Stimulated activated CD8-positive, alpha-beta memory T cell treated with anti-CD3 and anti-CD28 coated beads, Interleukin-2, amount 100 ng/mL, for 48 hours (primary cell): ENCODE data around the gene GSTK1.
"Not testable (repeated sequence)": the region's sequence is repeated elsewhere in the genome, so short reads cannot be mapped to it uniquely, and the experiment has no call there.

Source experiments
- DNase-seq, 2 donors: peaks; one replicate each; pipeline ENCODE4 v3.0.0-alpha.2; 2020; ENCODE audit warnings: low read depth in 2 of 2

Gene GSTK1

DNA sequence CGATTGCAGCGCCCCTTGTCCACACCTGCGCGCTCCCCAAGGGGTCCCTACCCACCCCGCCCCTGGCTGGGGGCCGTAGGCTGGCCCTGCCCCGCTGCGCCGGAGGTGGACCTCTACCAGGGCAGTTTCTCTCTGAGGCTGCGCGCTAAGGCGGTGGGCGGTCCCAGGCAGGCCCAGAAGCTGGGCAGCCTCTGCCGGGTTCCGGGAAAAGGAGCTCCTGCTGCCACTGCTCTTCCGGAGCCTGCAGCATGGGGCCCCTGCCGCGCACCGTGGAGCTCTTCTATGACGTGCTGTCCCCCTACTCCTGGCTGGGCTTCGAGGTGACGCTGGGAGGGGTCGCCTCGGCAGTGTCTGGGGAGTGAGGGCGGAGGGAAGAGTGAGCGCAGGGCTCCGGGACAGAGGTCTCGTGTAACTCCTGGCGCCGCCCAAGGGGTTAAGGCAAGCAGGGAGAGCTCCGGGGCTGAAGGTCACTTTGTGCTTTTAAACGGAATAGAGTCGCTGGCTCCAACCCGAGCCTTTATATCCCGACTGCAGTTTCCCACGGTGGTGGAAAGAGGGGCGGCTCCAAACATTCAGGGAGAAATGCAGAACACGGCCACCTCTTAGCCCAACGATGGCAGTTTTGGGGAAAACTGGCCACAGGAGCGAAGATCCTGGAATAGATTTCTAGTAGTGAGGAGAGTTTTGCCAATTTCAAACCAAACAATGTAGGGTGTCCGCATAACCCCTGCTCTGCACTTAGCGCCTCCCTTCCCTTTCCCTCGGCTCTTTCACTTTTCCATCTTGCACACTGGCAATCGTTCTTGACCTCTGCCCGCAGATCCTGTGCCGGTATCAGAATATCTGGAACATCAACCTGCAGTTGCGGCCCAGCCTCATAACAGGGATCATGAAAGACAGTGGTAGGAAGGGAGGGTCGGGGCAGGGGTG is at the start of gene GSTK1:
GSTK1 (plus strand) TSS at position 176 of the 930 bp plus-strand sequence; CDS start at position 249, 73 bp downstream.
- peak; percentile 76 to 79 for DNase-seq

DNA sequence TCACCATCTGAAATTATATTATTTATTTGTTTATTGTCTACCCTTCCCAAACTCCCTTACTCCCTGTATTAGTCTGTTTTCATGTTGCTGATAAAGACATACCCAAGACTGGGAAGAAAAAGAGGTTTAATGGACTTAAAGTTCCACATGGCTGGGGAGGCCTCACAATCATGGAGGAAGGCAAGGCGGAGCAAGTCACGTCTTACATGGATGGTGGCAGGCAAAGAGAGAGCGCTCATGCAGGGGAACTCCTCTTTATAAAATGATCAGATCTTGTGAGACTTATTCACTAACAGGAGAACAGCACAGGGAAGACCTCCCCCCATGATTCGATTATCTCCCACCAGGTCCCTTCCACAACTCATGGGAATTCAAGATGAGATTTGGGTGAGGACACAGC is 49.8 kb upstream of the GSTK1 start:
- not testable (repeated sequence) for DNase-seq

- peak in 1 of 2 donors; percentile 15 for DNase-seq
Measured at GRCh38 chr7:143214789-143215679, 48.2 kb upstream of the GSTK1 start.

- DNase-seq = no peak
Measured at GRCh38 chr7:143216151-143216550, 47.1 kb upstream of the GSTK1 start.

DNA sequence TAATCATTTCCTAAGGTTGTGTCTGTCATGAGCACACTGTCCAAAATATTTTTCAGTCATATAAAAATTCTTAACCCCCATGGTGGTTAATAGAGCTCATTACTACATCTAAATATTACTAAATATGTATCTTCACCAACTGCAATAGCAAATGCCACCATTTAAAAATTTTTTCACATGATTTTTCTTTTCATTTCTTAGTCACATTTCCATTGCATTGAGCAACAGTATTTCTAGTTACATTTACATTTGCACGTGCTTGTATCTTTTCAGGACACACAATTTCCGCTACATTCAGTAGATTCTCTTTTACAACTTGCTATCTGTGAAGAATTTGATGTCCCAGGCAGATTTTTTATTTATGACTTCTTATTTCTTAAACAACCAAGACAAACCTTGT is 46.6 kb upstream of the GSTK1 start:
- DNase-seq = no peak

DNA sequence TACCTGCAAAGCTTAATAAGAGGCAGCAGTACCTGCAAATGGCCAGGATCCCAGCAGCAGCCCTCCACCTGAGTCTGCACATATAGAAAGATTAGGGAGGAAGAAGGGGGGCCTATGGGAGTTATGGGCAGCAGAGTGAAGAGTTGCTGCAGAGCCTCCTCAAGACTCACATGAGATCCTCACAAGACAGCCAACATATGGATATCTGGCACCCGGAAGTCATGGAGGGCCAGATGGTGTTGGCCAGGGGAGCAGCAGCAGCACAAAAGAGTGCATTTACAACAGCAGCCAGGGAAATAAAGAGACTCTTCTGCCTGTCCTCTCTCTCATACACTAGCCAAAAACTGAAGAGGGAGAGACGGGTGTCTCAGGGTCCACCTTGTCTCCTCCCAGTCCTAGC is 45.4 kb upstream of the GSTK1 start:
- no peak for DNase-seq

DNA sequence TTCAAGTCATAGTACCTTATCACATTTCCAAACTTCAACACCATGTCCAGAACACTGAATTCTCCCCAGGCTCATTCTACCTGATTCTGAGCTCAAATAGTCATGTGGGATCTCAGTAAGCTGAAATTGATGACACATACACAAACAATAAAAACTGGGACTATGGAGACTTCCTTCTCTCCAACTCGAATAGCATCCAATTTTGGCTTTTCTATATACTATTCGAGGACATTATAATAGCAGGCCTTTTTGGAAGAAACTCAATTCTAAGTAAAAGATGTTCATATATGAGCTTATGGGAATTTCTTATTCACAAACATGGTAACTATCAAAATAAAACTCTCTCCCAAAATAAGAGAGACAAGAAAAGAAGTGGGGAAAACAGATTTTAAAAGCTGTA is 42.0 kb upstream of the GSTK1 start:
- DNase-seq = no peak

GRCh38 chr7:143221737-143222136 is 41.5 kb upstream of the GSTK1 start, which contains the start of gene TAS2R40:
Gene TAS2R40, plus strand, starts transcription at chr7:143222037. Its CDS starts 42 bp downstream, at chr7:143222079.
- no peak for DNase-seq

DNA sequence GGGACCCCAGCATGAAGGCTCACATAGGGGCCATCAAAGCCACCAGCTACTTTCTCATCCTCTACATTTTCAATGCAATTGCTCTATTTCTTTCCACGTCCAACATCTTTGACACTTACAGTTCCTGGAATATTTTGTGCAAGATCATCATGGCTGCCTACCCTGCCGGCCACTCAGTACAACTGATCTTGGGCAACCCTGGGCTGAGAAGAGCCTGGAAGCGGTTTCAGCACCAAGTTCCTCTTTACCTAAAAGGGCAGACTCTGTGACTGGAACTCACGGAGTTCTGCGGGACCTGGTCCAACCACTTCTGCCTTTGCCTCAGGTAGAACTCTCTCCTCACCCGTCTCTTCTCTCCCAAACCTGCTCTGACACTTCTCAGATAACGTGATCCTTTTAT is 40.5 kb upstream of the GSTK1 start:
- no peak for DNase-seq

DNA sequence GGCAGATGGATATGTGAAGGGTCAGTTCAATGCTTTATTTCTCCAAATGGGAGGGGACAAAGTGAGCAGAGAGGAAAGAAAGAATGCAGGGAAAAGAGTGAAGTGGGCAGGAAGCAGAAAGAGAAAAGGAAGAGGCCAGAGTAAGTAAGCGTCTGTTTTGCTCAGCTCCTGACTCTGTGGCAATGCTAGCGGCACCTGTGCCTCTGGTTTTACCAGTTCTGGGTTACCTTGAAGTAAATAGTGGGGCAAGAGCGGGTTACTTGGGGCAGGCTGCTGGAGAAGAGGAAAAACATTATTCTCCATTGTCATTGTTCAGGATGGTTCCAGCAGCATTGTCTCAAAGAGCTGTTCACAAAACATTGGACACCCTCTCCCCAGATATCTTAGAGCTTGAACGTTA is 39.5 kb upstream of the GSTK1 start:
- DNase-seq = no peak

GRCh38 chr7:143225047-143225446 is 38.2 kb upstream of the GSTK1 start:
- DNase-seq = no peak

DNA sequence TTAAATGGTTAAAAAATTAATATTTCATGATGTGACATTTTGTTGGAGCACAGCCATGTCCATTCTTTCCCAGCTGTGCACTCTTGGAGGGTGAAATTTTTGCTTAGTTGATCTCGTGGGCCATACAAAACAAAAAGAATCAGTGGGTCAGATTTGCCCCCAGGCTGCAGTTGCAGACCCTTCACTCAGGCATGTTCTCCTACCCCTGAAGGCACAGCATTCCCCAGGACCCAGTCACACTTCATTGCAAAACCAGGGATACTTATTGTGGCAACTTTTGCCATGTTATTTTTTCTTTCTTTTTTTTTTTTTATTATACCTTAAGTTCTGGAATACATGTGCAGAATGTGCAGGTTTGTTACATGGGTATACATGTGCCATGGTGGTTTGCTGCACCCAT is 35.4 kb upstream of the GSTK1 start:
- no peak for DNase-seq

DNA sequence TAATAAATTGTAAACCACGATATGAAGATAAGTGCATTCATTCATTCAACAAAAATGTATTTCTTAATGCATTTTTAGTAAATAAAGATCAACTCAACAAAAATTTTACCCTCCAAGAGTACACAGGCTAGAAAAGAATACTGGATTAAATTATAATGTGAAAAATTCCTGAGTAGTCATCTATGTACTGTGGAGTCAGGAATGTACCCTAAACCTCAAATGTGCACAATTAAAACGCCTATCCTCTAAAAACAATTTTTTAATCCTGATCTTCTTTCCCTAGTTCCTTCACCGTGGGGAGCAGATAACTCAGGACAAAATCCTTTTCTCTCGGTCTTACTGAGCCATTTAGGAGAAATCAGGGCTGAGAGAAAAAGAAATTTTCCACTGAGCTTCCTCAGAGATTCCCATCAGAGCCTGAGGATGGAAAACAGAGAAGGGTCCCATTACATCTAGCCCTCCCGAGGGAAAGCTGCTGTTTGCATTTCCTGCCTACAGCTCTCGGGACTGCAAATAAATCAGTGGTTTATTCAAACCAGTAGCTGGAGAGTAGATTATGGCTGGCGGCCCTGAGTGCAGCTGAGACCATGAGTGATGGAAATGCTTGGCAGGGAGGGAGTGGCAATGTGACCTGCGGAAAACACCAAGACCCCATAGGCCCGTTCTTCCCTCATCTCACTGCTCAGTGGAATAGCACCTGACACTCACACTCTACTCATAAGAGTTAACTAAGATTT is 34.0 kb upstream of the GSTK1 start:
- no peak for DNase-seq

DNA sequence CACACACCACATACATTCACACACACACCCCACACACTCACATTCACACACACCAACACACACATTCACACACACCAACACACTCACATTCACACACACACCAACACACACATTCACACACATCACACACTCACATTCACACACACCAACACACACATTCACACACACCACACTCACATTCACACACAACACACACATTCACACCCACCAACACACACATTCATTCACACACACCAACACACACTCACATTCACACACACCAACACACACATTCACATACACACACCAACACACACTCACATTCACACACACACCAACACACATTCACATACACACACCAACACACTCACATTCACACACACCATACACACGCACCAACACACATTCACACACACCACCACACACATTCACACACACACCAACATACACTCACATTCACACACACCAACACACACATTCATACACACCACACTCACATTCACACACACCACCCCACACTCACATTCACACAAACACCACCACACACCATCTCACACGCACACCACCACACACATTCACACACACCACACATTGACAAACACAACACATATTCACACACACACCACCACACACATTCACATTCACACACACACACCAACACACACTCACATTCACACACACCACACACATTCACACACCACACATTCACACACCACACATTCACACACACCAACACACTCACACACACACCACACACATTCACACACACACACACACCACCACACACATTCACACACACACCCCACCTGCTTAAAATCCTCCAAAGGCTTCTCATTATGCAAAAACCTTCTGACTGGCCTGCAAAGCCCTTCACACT is 32.4 kb upstream of the GSTK1 start:
- DNase-seq = no peak

DNA sequence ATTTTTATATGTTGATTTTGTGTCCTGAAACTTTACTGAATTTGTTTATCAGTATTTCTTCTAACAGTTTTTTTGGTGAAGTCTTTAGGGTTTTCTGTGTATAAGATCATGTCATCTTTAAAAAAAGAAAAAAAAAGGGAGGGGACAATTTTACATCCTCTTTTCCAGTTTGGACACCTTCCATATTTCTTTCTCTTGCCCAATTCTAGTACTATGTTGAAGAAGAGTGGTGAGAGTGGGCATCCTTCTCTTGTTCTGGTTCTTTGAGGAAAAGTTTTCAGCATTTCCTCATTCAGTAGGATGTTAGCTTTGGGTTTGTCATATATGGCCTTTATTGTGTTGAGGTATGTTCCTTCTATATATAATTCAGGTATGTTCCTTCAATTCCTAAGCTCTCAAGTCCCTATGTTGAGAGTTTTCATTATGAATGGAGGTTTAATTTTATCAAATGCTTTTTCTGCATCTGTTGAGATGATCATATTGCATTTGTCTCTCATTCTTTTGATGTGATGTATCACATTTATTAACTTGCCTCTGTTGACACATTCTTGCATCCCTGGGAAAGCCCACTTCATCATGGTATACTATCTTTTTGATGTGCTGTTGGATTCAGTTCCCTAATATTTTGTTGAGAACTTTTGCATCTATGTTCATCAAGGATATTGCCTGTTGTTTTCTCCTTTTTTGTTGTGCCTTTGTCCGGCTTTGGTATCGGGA is 29.3 kb upstream of the GSTK1 start:
- no peak for DNase-seq

- DNase-seq = no peak
Measured at GRCh38 chr7:143234533-143234875, 28.7 kb upstream of the GSTK1 start.

DNA sequence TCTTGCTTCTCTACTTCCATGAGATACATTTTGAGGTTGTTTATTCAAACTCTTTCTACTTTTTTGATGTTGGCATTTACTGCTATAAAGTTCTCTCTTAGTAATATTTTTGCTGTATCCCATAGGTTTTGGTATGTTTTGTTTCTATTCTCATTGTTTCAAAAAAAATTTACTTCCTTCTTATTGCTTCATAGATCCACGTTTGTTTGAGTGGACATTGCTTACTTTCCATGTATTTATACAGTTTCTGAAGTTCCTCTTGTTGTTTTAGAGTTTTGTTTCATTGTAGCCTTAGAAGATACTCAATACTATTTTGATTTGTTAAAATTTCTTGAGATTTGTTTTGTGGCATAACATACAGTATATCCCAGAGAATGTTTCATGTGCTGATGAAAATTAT is 27.7 kb upstream of the GSTK1 start:
- no peak for DNase-seq

- DNase-seq = no peak
Measured at GRCh38 chr7:143236408-143236990, 26.7 kb upstream of the GSTK1 start.

DNA sequence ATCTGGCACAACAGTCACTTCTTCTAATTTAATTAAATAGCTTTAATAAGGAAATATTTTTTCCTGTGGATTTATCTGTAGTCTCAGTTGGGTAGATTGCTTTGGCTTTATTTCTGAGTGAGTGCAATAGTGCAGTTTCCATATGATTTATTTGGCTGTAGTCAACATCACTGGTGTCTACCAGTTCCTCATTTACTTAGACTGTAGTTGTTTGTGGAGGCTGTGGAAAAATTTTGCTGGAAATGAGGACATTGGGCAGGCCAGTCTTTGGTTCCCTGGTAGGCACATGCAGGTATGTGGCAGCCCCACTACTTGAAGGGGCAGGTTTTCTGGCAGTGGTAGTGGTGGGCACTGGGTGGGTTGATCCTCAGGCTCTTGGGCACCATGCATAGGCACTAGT is 25.9 kb upstream of the GSTK1 start:
- DNase-seq = no peak
